Tibial nerve (tissue), 4 donors: Measurements from ENCODE around the gene PERCC1.

Experiments
- EP300 ChIP-seq, 2 donors: sonication (generic); formaldehyde crosslinking; IDR thresholded peaks; one replicate each; pipeline ENCODE4 v1.6.1; 2017; ENCODE audit warnings: antibody characterized with exemption in 2 of 2, mild to moderate bottlenecking in 1 of 2
- POLR2A ChIP-seq, 2 donors: fragments of 450-650 bp; IDR thresholded peaks; one replicate each; pipeline ENCODE4 v1.6.1; 2017; ENCODE audit warnings: antibody characterized with exemption in 2 of 2, mild to moderate bottlenecking in 2 of 2, moderate library complexity in 2 of 2
- TF ChIP-seq, protein P1 (sequence below), 5 experiments: fragments of 200-600 bp in 3 of 5; fragments of 450-650 bp in 2 of 5; sonication (generic) in 3 of 5; IDR thresholded peaks; one replicate each; pipeline ENCODE4 v1.5.1; 2016 to 2019; ENCODE audit warnings: antibody characterized with exemption in 5 of 5, mild to moderate bottlenecking in 3 of 5, moderate library complexity in 2 of 5

DNA sequence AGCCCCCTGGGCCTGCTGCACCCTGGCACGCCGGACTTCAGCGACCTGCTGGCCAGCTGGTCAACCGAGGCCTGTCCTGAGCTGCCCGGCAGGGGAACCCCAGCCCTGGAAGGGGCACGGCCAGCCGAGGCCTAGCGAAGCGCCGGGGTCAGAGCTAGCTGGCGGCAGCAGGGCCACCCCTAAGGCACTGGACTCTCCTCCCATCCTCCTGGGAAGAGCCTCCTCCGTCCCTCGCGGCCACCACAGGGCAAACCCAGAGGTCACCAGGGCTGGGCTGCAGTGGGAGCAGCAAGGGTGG lies 2.3 kb downstream of the PERCC1 start:
- TF ChIP-seq, protein P1, sequence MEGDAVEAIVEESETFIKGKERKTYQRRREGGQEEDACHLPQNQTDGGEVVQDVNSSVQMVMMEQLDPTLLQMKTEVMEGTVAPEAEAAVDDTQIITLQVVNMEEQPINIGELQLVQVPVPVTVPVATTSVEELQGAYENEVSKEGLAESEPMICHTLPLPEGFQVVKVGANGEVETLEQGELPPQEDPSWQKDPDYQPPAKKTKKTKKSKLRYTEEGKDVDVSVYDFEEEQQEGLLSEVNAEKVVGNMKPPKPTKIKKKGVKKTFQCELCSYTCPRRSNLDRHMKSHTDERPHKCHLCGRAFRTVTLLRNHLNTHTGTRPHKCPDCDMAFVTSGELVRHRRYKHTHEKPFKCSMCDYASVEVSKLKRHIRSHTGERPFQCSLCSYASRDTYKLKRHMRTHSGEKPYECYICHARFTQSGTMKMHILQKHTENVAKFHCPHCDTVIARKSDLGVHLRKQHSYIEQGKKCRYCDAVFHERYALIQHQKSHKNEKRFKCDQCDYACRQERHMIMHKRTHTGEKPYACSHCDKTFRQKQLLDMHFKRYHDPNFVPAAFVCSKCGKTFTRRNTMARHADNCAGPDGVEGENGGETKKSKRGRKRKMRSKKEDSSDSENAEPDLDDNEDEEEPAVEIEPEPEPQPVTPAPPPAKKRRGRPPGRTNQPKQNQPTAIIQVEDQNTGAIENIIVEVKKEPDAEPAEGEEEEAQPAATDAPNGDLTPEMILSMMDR (IDR thresholded peaks at IDR 0.05): no peak
- TF ChIP-seq POLR2A (IDR thresholded peaks at IDR 0.05) (no peak), EP300 (IDR thresholded peaks at IDR 0.05) (no peak)
